Measurements from ENCODE around the gene LRRC30. TPM values are rescaled to one million over a fixed set of nuclear protein-coding genes. Genes with fewer than 3 reads are reported as not detected.
"Not testable (repeated sequence)": the region's sequence is repeated elsewhere in the genome, so short reads cannot be mapped to it uniquely, and the experiment has no call there.

LRRC30 gene
- not detected in 2 replicates for total RNA-seq (2014; rRNA removed; shearing (Covaris generic))

- DNase-seq (ENCODE audit: low read depth) = no peak
Measured at GRCh38 chr18:7230626-7231349, at the start of gene LRRC30. Gene LRRC30, plus strand, starts transcription at chr18:7231089. Its CDS starts 50 bp downstream, at chr18:7231139.

DNA sequence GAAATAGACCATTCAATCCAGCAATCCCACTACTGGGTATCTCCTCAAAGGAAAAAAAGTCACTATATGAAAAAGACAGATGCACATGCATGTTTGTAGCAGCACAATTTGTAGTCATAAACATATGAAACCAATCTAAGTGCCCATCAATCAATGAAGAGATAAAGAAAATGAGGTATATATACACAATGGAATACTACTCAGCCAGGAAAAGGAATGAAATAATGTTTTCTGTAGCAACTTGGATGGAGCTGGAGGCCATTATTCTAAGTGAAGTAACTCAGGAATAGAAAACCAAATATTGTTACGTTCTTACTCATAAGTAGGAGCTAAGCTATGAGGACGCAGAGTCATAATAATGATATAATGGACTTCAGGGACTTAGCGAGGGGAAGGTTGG, 45.2 kb upstream of the LRRC30 start:
- no peak for DNase-seq (ENCODE audit: low read depth)

DNA sequence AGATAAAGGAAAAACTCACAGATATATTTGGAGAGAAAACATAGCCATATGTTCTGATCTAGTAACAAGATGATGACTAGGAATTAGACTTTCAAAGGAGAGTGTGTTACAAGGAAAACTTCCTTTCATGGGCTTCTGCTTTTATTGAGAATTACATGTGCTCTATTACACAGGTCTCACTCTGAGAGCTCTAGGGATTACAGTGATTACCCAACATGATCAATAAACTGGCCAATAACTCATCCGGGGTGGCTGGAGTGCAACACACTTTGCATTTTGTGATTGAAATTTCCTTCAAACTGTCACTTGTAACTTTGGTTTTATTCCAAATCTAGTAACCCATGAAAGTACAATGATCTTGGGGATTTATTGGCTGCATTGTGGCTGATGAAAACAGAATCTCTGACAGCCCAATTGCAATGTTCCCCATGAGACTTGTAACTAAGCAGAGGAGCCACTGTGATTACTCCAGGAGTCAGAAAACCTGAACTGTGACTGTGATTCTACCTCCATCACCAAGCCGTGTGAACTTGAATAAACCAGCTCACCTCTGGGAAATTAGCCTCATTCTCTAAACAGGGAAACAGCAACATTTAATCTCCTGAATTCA, 40.2 kb upstream of the LRRC30 start:
- no peak for DNase-seq (ENCODE audit: low read depth)

DNA sequence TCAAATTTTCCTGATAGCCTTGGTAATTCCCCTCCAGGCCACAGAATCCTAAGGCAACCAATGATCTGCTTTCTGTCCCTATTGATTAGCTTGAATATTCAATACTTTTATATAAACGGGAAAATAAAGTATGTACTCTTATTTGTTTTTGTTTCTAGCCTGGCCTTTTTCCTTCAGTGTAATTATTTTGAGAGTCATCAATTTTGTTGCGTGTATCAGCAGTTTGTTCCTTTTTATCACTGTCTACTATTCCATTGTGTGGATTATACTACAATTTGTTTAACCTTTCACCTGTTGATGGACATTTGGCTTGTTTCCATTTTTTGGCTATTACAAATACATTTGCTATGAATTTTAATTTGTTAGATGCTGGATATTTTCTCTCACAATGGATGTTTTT, 39.2 kb upstream of the LRRC30 start:
- DNase-seq (ENCODE audit: low read depth) = no peak

GRCh38 chr18:7195266-7195665, 35.6 kb upstream of the LRRC30 start:
- DNase-seq (ENCODE audit: low read depth) = peak; percentile 12

- no peak for DNase-seq (ENCODE audit: low read depth)
Measured at GRCh38 chr18:7196421-7196820, 34.5 kb upstream of the LRRC30 start.

DNA sequence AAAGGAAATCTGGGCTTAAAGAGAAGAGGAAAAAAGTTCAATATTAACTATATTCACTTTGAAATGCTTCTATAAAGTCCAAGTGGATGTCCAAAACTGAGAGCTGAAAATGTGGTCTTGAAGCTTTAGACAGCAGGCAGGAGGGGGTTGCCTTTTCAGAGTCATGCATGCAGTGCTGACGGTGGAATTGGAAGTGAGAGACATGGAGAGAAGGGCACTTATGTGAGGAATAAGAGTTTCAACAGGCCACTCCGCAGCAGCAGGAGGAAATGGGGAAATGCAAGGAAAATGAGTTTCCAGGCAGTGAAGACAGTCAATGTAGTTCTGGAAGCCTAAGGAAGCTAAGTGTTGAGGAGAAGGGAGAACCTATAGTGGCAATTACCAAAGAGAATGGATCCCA, 33.0 kb upstream of the LRRC30 start:
- DNase-seq (ENCODE audit: low read depth) = no peak

DNA sequence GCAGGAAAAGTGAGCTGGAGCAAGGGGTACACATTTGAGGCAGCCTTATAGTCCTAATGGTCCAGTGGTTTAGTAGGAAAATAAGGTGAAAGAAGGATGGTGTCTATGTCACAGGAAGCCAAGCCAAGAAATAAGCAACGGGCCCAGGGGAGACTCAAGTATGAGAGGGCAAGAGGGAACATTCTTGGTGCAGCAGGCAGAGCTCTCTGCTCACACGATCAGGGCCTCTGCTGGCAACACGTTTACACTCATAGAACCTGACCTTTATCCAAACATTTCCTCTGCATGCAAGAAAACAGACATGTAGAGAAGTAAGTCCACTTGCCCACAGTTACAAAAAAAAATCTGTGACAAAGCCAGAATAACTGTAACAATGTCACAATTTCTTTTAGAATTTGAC, 32.6 kb upstream of the LRRC30 start:
- no peak for DNase-seq (ENCODE audit: low read depth)

- DNase-seq (ENCODE audit: low read depth) = no peak
Measured at GRCh38 chr18:7201096-7201495, 29.8 kb upstream of the LRRC30 start.

DNA sequence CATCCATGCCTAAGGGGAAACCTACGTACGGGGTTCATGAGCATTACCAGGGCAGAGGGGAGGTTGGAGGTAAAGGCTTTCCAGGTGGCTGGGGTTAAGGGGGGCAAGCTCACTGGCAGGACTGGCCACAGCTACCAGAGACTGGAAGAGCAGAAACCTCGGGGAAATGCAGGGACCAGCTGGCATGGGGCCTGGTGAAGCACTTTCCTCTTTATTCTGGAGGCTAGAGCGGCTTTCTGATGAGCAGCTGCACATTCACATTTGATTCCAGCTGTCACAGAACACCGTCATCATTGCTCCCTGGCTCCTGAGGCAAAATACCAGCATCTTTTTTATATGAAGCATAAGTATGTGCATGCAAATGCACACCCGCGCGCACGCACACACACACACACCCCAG, 28.7 kb upstream of the LRRC30 start:
- DNase-seq (ENCODE audit: low read depth) = no peak

- DNase-seq (ENCODE audit: low read depth) = not testable (repeated sequence)
Measured at GRCh38 chr18:7203601-7204000, 27.3 kb upstream of the LRRC30 start.

DNA sequence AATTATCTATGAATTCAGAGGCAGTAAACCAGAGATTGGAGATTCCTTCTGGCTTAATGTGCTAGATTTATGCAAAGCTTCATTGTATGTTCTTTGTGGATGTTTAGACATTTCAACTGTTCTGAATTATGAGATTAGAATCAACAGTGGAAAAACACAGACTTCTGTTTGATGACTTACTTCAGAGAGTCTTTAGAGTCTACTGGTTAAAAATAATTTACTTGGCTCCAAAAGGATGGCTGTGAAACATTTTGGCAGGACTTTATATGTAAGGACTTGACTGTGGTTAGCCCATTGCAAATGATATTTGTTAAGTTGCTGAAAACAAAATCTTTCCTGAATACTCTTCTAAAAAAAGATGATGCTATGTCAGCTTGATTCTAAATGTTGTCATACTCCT, 25.5 kb upstream of the LRRC30 start:
- DNase-seq (ENCODE audit: low read depth) = no peak

DNA sequence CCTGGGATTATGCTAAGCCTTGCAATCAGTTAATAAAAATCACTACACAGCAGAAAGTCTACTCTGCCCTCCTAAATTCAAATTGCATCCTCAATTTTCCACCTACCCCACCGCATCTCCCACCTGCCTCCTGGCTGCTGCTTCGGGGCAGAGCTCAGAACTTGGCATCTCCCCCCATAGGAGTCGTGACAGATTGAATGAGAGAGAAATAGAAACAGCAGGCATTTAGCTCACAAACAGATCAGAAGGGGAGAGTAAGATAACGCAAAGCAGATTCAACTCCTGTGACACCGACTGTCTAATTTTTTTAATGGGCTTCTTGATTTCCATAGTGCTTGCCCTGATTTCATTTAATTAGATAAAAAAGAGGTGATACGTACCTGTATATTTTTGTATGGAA, 24.7 kb upstream of the LRRC30 start:
- no peak for DNase-seq (ENCODE audit: low read depth)

GRCh38 chr18:7207366-7207915, 23.4 kb upstream of the LRRC30 start:
- DNase-seq (ENCODE audit: low read depth) = no peak

DNA sequence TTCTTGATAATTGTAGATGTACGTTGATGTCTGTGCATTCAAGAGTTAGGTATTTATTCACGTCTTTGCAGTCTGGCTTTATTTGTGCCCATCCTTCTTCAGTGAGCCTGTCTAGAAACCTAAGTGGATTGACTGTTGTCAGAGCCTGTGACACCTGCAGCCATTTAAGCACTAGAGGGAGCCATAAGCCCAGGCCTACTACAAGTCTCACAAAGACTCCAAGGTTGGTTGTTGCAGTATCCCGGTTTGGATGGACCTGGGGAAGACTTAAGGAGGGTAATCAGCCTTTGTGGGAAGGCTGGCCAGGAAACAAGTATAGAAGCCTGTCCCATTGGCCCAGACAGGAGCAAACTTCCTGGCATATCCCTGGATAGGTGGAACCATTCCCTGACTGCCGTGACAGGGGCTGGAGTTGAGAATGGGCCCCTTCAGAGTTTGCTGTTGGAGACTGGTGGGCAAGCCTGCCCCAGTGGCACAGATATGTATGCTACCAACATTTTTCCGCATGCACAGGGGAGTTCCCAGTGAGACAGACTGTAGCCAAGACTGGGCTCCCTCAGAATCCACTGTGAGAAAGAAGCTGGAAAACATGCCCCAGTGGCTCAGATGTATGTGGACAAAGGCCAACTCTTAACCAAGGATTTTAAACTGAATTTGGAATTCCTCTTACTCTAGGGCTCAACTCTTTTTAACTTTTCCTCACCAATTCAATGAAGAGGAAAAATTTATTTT, 9.3 kb upstream of the LRRC30 start:
- peak; percentile 56 for DNase-seq (ENCODE audit: low read depth)

DNA sequence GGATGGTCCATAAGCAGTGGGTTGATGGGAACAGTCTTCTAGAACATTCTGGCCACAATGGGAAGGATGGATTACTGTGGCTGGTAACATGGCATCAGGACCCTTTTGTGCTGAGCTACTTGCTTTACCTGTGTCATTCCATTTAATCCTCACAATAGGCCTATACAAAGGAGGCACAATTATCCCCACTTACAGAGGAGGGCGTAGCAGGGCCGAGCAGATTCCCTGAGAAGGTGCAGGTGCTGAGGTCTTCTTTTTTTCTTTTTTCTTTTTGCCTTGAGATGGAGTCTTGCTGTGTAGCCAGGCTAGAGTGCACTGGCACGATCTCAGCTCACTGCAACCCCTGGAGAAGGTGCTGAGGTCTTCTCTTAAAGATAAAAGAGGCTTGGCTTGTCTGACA, 6.7 kb upstream of the LRRC30 start:
- no peak for DNase-seq (ENCODE audit: low read depth)

GRCh38 chr18:7232218-7232617, 1.3 kb downstream of the LRRC30 start:
- no peak for DNase-seq (ENCODE audit: low read depth)

- DNase-seq (ENCODE audit: low read depth) = no peak
Measured at GRCh38 chr18:7233134-7233810, 2.4 kb downstream of the LRRC30 start.

DNA sequence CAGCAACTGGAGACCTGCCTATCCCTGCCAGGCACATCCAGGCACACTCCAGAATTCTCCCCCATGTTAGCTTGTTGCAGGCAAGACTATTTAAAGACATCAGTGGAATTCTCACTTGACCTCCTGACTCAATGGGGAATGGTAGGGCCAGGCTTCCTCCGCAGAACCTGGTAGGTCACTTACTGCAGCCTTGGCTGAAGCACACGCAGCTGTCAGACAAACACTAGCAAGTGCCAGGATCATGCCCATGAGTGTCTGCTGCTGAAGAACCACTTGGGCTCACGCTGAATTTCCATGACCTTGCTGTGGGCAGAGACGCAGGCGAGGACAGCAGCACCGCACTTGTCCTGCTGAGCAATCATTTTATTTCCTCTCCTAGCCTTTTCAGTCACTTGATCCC, 3.2 kb downstream of the LRRC30 start:
- DNase-seq (ENCODE audit: low read depth) = no peak

DNA sequence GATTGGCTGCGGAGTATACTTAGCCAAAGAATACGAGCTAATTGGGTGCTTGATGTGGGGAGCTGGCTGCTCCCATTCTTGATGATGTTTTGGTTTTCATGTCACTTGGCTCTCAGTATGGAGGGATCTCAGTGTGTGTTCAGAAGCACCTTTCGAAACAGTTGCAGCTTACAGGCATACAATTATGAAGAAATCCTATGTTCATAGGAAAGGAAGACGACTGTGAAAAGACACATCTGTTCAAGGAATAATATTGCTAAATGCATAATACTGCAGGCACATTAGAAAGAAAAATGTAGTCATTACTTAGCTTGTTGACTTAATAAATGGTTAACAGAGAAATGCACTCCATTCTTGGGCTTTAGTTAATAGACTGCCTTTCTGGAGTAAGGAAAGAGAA, 4.1 kb downstream of the LRRC30 start:
- DNase-seq (ENCODE audit: low read depth) = no peak

GRCh38 chr18:7236072-7236471, 5.2 kb downstream of the LRRC30 start:
- no peak for DNase-seq (ENCODE audit: low read depth)

DNA sequence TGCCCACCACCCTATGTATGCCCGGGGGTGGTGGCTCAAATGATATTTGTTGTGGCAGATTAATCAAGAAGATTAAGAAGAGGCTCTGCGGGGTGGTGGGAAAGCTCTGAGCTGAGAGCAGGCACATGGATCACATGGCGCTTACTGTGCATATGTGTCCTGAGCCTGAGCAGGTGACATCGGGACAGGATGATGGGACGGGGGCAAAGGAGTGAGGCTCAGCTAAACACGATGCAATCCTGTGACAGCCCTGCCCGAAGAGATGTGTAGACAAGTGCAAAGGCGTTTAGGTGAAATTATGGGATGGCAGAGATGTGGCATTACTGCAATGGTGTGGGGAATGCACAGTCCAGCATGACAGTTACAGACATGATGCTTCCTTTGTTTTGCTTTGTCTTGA, 6.0 kb downstream of the LRRC30 start:
- DNase-seq (ENCODE audit: low read depth) = no peak

Measured in RPMI7951 (cell line).